HepG2 (cell line): ENCODE measurements around the gene DIPK1B. TPM values are rescaled to one million over a fixed set of nuclear protein-coding genes. Genes with fewer than 3 reads are reported as not detected.

Experiments
- ATAC-seq: fragments of 200-7000 bp; cut with Tn5 transposase; 3 replicates; pipeline ENCODE4 v1.9.1; 2020; ENCODE audit warnings: mild to moderate bottlenecking, moderate library complexity
- BruUV-seq: library from RNA; stranded (reverse); fragments of 400-500 nt; replicated peaks from 2 replicates; lab custom pipeline; 2021; lab: Mats Ljungman, UMichigan
- CTCF ChIA-PET: fragments of 300-600 bp; formaldehyde crosslinking; extraction: SDS; loops from one replicate; lab custom pipeline; 2021; ENCODE audit warnings: low total read pairs, inconsistent platforms, low intra/inter-chr PET ratio; lab: Yijun Ruan, JAX
- POLR2A ChIA-PET: fragments of 350-600 bp; sonication (Branson Sonifier 250); formaldehyde crosslinking; loops from one replicate; lab custom pipeline; 2020; ENCODE audit warnings: antibody characterized with exemption, inconsistent platforms; lab: Yijun Ruan, JAX
- DNase-seq: peaks from one replicate; pipeline ENCODE4 v3.0.0-alpha.2; 2015; ENCODE audit warnings: low spot score
- FAIRE-seq: peaks from 3 replicates; lab custom pipeline; 2011; peaks lifted over from hg19 to GRCh38; lab: Jason Lieb, UNC
- H2AFZ ChIP-seq: one replicate; pipeline ENCODE4 v1.6.1; 2011; ENCODE audit warnings: low read length, inconsistent platforms
- H3K27ac ChIP-seq: fragments of 300-600 bp; 3 replicates; pipeline ENCODE4 v1.8.0; 2011; ENCODE audit warnings: mixed run types, mild to moderate bottlenecking, mixed read lengths, low read length, inconsistent platforms; ENCODE audit not compliant: insufficient read depth; ENCODE audit errors: extremely low read length
- H3K27me3 ChIP-seq, 2 experiments: fragments of 200-600 bp in 1 of 2; 2 replicates in 1 of 2; 3 replicates in 1 of 2; pipeline versions ENCODE4 v1.6.0 to v1.8.0; 2011; ENCODE audit warnings: low read length in 2 of 2, mild to moderate bottlenecking in 2 of 2, moderate library complexity in 2 of 2, inconsistent platforms in 1 of 2; ENCODE audit not compliant: insufficient read depth in 2 of 2, control insufficient read depth in 1 of 2
- H3K36me3 ChIP-seq, 2 experiments: fragments of 200-600 bp in 1 of 2; replicated peaks in 1 of 2; 2 replicates in 1 of 2; 3 replicates in 1 of 2; pipeline versions ENCODE4 v1.5.1 to v1.8.0; 2011; ENCODE audit warnings: low read length in 2 of 2, inconsistent platforms in 1 of 2; ENCODE audit not compliant: insufficient read depth in 2 of 2, control insufficient read depth in 1 of 2
- H3K4me1 ChIP-seq: 2 replicates; pipeline ENCODE4 v1.5.1; 2012; ENCODE audit warnings: low read length, inconsistent platforms; ENCODE audit not compliant: insufficient read depth
- H3K4me2 ChIP-seq: 2 replicates; pipeline ENCODE4 v1.6.0; 2011; ENCODE audit warnings: low read depth, low read length, inconsistent platforms
- H3K4me3 ChIP-seq, 3 experiments: fragments of 200-600 bp in 1 of 3; sonication (generic), shearing (Covaris generic) in 1 of 3; replicated peaks in 1 of 3; 2 replicates each; pipeline ENCODE4 v1.5.1; 2011 to 2016; ENCODE audit warnings: low read length in 3 of 3, inconsistent platforms in 2 of 3, low read depth in 2 of 3, mild to moderate bottlenecking in 2 of 3, control low read depth in 1 of 3, mixed read lengths in 1 of 3; ENCODE audit not compliant: insufficient read depth in 1 of 3
- H3K79me2 ChIP-seq: one replicate; pipeline ENCODE4 v1.6.1; 2011; ENCODE audit warnings: low read length, inconsistent platforms; ENCODE audit not compliant: insufficient read depth
- H3K9ac ChIP-seq: 2 replicates; pipeline ENCODE4 v1.6.0; 2011; ENCODE audit warnings: mild to moderate bottlenecking, low read depth, low read length, inconsistent platforms; ENCODE audit not compliant: insufficient read depth
- H3K9me3 ChIP-seq: 2 replicates; pipeline ENCODE4 v1.5.1; 2012; ENCODE audit warnings: mild to moderate bottlenecking, low read length
- H4K20me1 ChIP-seq: 2 replicates; pipeline ENCODE4 v1.6.0; 2011; ENCODE audit warnings: inconsistent platforms, mild to moderate bottlenecking, low read length, moderate library complexity; ENCODE audit not compliant: insufficient read depth
- AHR ChIP-seq: IDR thresholded peaks from 2 replicates; pipeline ENCODE4 v1.6.1; 2018; ENCODE audit warnings: missing genetic modification reagents, missing compliant biosample characterization
- EZH2 ChIP-seq: conservative IDR thresholded peaks from 2 replicates; pipeline ENCODE4 v1.6.1; 2012; ENCODE audit warnings: mild to moderate bottlenecking, low read depth, low read length, moderate library complexity
- FOXO1 ChIP-seq: sonication (generic); formaldehyde crosslinking; IDR thresholded peaks from 2 replicates; pipeline ENCODE4 v1.4.0; 2020; ENCODE audit warnings: missing genetic modification reagents
- JUND ChIP-seq: sonication (generic); formaldehyde crosslinking; IDR thresholded peaks from 2 replicates; pipeline ENCODE4 v1.8.0; 2022; ENCODE audit warnings: mild to moderate bottlenecking, missing genetic modification reagents
- MXD4 ChIP-seq: IDR thresholded peaks from 2 replicates; pipeline ENCODE4 v1.6.1; 2016; ENCODE audit warnings: mild to moderate bottlenecking, missing biosample characterization, missing genetic modification reagents
- NFKBIZ ChIP-seq: IDR thresholded peaks from 2 replicates; pipeline ENCODE4 v1.6.1; 2018; ENCODE audit warnings: missing genetic modification reagents, missing compliant biosample characterization
- RNF2 ChIP-seq: fragments of 450-650 bp; conservative IDR thresholded peaks from 2 replicates; pipeline ENCODE4 v1.6.1; 2016; ENCODE audit warnings: low read depth
- SIX1 ChIP-seq: sonication (generic); formaldehyde crosslinking; IDR thresholded peaks from 2 replicates; pipeline ENCODE4 v1.4.0; 2020; ENCODE audit warnings: missing genetic modification reagents, borderline replicate concordance
- SP4 ChIP-seq: sonication (generic); formaldehyde crosslinking; IDR thresholded peaks from 2 replicates; pipeline ENCODE4 v1.8.1; 2023; ENCODE audit warnings: mild to moderate bottlenecking, missing genetic modification reagents
- ZNF326 ChIP-seq: sonication (generic); formaldehyde crosslinking; IDR thresholded peaks from 2 replicates; pipeline ENCODE4 v1.4.0; 2020; ENCODE audit warnings: missing genetic modification reagents, borderline replicate concordance
- ZNF329 ChIP-seq: sonication (generic); formaldehyde crosslinking; IDR thresholded peaks from 2 replicates; pipeline ENCODE4 v1.9.0; 2021; ENCODE audit warnings: low read depth, mild to moderate bottlenecking, missing genetic modification reagents
- ZNF598 ChIP-seq: sonication (generic); formaldehyde crosslinking; IDR thresholded peaks from 2 replicates; pipeline ENCODE4 v1.5.1; 2020; ENCODE audit warnings: mild to moderate bottlenecking, missing genetic modification reagents, borderline replicate concordance
- ZNF672 ChIP-seq: sonication (generic); formaldehyde crosslinking; IDR thresholded peaks from 2 replicates; pipeline ENCODE4 v1.8.1; 2022; ENCODE audit warnings: missing genetic modification reagents
- ZNF713 ChIP-seq: sonication (generic); formaldehyde crosslinking; IDR thresholded peaks from 2 replicates; pipeline ENCODE4 v1.4.0; 2020; ENCODE audit warnings: mild to moderate bottlenecking, missing genetic modification reagents
- WGBS: methylation state at CpG from one replicate; pipeline ENCODE4 v1.1.6; 2017; ENCODE audit warnings: low lambda C conversion rate; 5-methylcytosine and 5-hydroxymethylcytosine counted together
- in situ Hi-C: cut with HindIII; loops from 2 replicates; pipeline ENCODE4 v1.10.0; 2017; ENCODE audit warnings: low pct_unique_long_range_greater_than_20kb; ENCODE audit not compliant: extremely low pct_ligation_motif_present
- intact Hi-C: fragments of 100-400 bp; cut with micrococcal nuclease; formaldehyde crosslinking; loops from one replicate; pipeline ENCODE4 v1.10.0; 2022; ENCODE audit not compliant: unreplicated experiment
- polyA plus RNA-seq, 8 experiments: library from polyadenylated mRNA; depleted of rRNA in 3 of 8; stranded (reverse) in 7 of 8; unstranded in 1 of 8; fragments of >200 nt; fragmentation: Illumina TruSeq in 4 of 8; extraction: Trizol in 4 of 8; gene quantifications; 2 replicates each; pipeline versions ENCODE4 v1.2.1 to v1.2.3, GENCODE V29; 2011 to 2016; ENCODE audit warnings: low read depth in 4 of 8, missing spikeins in 1 of 8, mixed read lengths in 1 of 8; ENCODE audit not compliant: insufficient read depth in 1 of 8
- total RNA-seq, 5 experiments: library from RNA; depleted of rRNA; stranded (reverse); fragments of >200 nt; fragmentation: Illumina TruSeq; extraction: Trizol; gene quantifications; 2 replicates each; pipeline ENCODE4 v1.2.3, GENCODE V29; 2016; ENCODE audit warnings: low read depth in 1 of 5
- TF ChIP-seq, protein P1 (sequence below): fragments of 450-650 bp; IDR thresholded peaks from 2 replicates; pipeline ENCODE4 v1.6.1; 2016
- TF ChIP-seq, protein P2 (sequence below): sonication (generic); formaldehyde crosslinking; IDR thresholded peaks from 2 replicates; pipeline ENCODE4 v1.8.0; 2022; ENCODE audit warnings: mild to moderate bottlenecking, missing genetic modification reagents, borderline replicate concordance
- TF ChIP-seq, protein P3 (sequence below): sonication (generic); formaldehyde crosslinking; IDR thresholded peaks from 2 replicates; pipeline ENCODE4 v1.8.1; 2023; ENCODE audit warnings: mild to moderate bottlenecking, missing genetic modification reagents

The DIPK1B gene
- total and polyA plus RNA-seq, 2 of the 13 experiments (the other 11 are each of a cell fraction or from before 2014, with no cell fraction given) = 0.18 to 3.9 TPM

DNA sequence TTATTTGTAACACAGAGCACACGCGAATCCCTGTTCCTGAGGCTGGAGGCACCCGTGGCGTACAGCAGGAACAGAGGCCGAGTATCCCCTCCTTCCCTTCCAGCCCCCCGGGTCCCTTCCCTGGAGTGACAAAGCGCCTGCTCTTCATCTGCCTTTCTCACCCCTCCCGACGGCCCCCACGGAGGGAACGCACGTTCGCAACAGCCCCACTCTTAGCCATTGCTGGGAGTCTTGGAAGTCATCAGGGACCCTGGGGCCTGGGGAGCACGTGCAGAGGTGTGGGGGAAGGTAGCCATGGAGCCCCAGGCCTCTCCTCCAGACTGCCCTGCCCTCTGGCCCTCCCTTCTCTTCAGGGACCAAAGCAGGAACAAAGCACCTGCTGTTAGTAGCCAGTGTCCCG is 27.6 kb upstream of the DIPK1B start:
- no TSS peak for BruUV-seq
- WGBS = 76% methylated on average over 15 of the region's 15 CpGs
- Histone ChIP-seq H3K4me3 (no peak overlapping the region; a peak in 1 of 6 replicates), H3K27me3 (peaks cover 5 to 39% of the 10 kb centered on the region in 2 experiments), H3K79me2 (no peaks in the 10 kb centered on the region), H3K9ac (no peak overlapping the region), H3K36me3 (no peaks in the 10 kb centered on the region), H4K20me1 (no peaks in the 10 kb centered on the region), H3K9me3 (no peaks in the 10 kb centered on the region), H3K27ac (no peak overlapping the region), H3K4me1 (peaks cover 44% of the 10 kb centered on the region), H2AFZ (no peak overlapping the region), H3K4me2 (no peak overlapping the region)
- ChIA-PET POLR2A (no interaction called here), CTCF (no interaction called here)
- FAIRE-seq (no peak), DNase-seq (no peak), ATAC-seq (no peak)
- intact Hi-C loops (no loop called here), in situ Hi-C loops (no loop called here)
- TF ChIP-seq, protein P1, sequence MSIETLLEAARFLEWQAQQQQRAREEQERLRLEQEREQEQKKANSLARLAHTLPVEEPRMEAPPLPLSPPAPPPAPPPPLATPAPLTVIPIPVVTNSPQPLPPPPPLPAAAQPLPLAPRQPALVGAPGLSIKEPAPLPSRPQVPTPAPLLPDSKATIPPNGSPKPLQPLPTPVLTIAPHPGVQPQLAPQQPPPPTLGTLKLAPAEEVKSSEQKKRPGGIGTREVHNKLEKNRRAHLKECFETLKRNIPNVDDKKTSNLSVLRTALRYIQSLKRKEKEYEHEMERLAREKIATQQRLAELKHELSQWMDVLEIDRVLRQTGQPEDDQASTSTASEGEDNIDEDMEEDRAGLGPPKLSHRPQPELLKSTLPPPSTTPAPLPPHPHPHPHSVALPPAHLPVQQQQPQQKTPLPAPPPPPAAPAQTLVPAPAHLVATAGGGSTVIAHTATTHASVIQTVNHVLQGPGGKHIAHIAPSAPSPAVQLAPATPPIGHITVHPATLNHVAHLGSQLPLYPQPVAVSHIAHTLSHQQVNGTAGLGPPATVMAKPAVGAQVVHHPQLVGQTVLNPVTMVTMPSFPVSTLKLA = no peak
- TF ChIP-seq SP4 (CRISPR knock-in tag) (no peak), ZNF329 (CRISPR knock-in tag) (no peak), SIX1 (CRISPR knock-in tag) (no peak), ZNF713 (CRISPR knock-in tag) (no peak), MXD4 (CRISPR knock-in tag) (no peak), JUND (CRISPR knock-in tag) (no peak), NFKBIZ (CRISPR knock-in tag) (no peak)

DNA sequence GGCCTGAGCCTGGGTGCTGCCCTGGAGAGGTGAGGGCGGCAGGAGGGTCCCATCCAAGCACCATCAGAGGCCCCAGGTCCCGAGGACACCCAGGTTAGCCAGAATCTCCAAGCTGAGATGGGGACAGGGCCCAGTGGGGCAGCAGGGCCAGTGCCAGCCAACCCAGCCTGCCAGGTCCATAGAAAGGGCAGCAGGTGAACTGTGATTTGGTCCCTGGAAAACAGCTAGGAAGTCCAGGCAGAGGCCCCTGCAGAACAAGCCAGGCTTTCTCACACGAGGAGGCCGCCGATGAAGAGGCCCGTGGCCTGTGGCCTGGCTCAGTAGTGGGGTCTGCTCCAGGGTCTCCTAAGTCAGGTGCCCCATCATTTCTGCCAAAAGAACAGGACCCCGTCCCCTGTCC is 27.2 kb upstream of the DIPK1B start:
- Histone ChIP-seq H3K9me3 (no peaks in the 10 kb centered on the region), H4K20me1 (no peaks in the 10 kb centered on the region), H3K27ac (no peak overlapping the region), H2AFZ (no peak overlapping the region), H3K27me3 (peaks cover 8 to 44% of the 10 kb centered on the region in 2 experiments), H3K4me1 (peaks cover 43% of the 10 kb centered on the region), H3K79me2 (no peaks in the 10 kb centered on the region), H3K4me3 (peak overlapping the region in 1 of 3 experiments; percentile 75; a peak in 1 of 6 replicates), H3K9ac (no peak overlapping the region), H3K36me3 (no peaks in the 10 kb centered on the region), H3K4me2 (no peak overlapping the region; the same call in 1 of the 2 replicates)
- FAIRE-seq (no peak), DNase-seq (no peak), ATAC-seq (no peak)
- WGBS = 43% methylated on average over 2 of the region's 7 CpGs
- in situ Hi-C loops (no loop called here), intact Hi-C loops (no loop called here)
- POLR2A ChIA-PET = no interaction called here
- CTCF ChIA-PET = no interaction called here
- BruUV-seq = no TSS peak
- TF ChIP-seq RNF2 (no peak), EZH2 (no peak), ZNF326 (CRISPR knock-in tag) (no peak), AHR (no peak), FOXO1 (CRISPR knock-in tag) (no peak), ZNF598 (CRISPR knock-in tag) (no peak), ZNF672 (CRISPR knock-in tag) (no peak)
- TF ChIP-seq, protein P2, sequence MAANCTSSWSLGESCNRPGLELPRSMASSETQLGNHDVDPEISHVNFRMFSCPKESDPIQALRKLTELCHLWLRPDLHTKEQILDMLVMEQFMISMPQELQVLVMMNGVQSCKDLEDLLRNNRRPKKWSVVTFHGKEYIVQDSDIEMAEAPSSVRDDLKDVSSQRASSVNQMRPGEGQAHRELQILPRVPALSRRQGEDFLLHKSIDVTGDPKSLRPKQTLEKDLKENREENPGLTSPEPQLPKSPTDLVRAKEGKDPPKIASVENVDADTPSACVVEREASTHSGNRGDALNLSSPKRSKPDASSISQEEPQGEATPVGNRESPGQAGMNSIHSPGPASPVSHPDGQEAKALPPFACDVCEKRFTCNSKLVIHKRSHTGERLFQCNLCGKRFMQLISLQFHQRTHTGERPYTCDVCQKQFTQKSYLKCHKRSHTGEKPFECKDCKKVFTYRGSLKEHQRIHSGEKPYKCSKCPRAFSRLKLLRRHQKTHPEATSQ (CRISPR knock-in tag) = no peak
- TF ChIP-seq, protein P3, sequence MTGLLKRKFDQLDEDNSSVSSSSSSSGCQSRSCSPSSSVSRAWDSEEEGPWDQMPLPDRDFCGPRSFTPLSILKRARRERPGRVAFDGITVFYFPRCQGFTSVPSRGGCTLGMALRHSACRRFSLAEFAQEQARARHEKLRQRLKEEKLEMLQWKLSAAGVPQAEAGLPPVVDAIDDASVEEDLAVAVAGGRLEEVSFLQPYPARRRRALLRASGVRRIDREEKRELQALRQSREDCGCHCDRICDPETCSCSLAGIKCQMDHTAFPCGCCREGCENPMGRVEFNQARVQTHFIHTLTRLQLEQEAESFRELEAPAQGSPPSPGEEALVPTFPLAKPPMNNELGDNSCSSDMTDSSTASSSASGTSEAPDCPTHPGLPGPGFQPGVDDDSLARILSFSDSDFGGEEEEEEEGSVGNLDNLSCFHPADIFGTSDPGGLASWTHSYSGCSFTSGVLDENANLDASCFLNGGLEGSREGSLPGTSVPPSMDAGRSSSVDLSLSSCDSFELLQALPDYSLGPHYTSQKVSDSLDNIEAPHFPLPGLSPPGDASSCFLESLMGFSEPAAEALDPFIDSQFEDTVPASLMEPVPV = no peak
